ENCODE data around the gene PRKN. TPM values are rescaled to one million over a fixed set of nuclear protein-coding genes. Genes with fewer than 3 reads are reported as not detected.

The PRKN gene
- total and polyA plus RNA-seq, 9 of the 15 experiments (the other 6 are each of a cell fraction or from before 2014, with no cell fraction given): 0.03 to 0.96 (median 0.15) TPM; not detected in 2

DNA sequence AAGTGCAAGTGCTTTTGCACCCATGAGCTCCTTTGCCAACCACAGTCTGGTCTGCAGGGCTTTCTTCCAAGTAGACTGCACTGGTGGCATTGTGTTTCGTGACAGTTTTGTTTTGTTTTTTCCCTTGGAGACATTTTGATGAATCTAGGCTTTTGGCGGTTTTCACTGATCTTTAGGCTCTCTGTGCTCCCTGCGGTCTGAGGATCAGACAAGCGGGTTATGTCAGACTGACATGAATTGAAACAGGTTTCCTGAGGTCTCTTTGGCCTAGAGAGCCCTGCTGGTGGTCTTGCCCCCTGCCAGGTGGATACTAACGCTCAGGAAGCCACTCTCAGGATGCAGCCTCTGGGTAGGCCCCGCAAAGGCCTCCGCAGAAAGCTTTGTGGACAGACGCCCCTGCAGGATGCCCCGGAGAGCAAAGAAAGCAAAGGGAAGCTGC, 898.3 kb downstream of the PRKN start:
- in situ Hi-C loops (cut with MboI): no loop called here
- no peaks in the 10 kb centered on the region for H3K9me3 ChIP-seq (replicated peaks; ENCODE audit: control insufficient read depth, insufficient read depth, low read depth, low read length)
- no peak for FAIRE-seq
- no peak for DNase-seq (ENCODE audit: extremely low read depth in 1 of 4, low spot score in 3 of 4)
- no peak overlapping the region for H3K27ac ChIP-seq (ENCODE audit: extremely low read depth, low read depth, low read length)
- H3K79me2 ChIP-seq (ENCODE audit: control insufficient read depth, insufficient read depth, low read length): no peaks in the 10 kb centered on the region
- ChIA-PET POLR2A (no interaction called here), CTCF (ENCODE audit: low intra/inter-chr PET ratio) (no interaction called here)
- WGBS (ENCODE audit: insufficient coverage, low coverage, missing lambda C conversion rate): 4% methylated on average over 9 of the region's 9 CpGs
- peaks cover 16 to 37% of the 10 kb centered on the region in 2 experiments for H3K27me3 ChIP-seq (ENCODE audit: control insufficient read depth in 2 of 2, insufficient read depth in 2 of 2, low read length in 2 of 2)
- H4K20me1 ChIP-seq (replicated peaks; ENCODE audit: control insufficient read depth, insufficient read depth, low read length): no peaks in the 10 kb centered on the region; the same call in 1 of the 2 replicates
- H2AFZ ChIP-seq (ENCODE audit: low read depth, low read length): no peak overlapping the region
- H3K9me1 ChIP-seq (ENCODE audit: control insufficient read depth, insufficient read depth, low read length): no peaks in the 10 kb centered on the region
- ATAC-seq: no peak
- intact Hi-C loops (cut with micrococcal nuclease): no loop called here
- BruUV-seq (replicated peaks): no TSS peak
- no peaks in the 10 kb centered on the region for H3K4me1 ChIP-seq (replicated peaks in 1 of 2; ENCODE audit: control insufficient read depth in 2 of 2, insufficient read depth in 2 of 2, low read length in 2 of 2)
- no peak overlapping the region for H3K4me2 ChIP-seq (ENCODE audit: insufficient read depth, low read length)
- no peaks in the 10 kb centered on the region for H3K36me3 ChIP-seq (ENCODE audit: control insufficient read depth, insufficient read depth, low read length)
- no peak overlapping the region for H3K4me3 ChIP-seq
- no peak overlapping the region for H3K9ac ChIP-seq (ENCODE audit: insufficient read depth in 1 of 2, low read depth in 2 of 2, low read length in 2 of 2)
- TF ChIP-seq CCNT2 (IDR thresholded peaks at IDR 0.05; ENCODE audit: borderline replicate concordance, extremely low read depth, insufficient read length, low read depth, low read length): no peak
- no peak for TF ChIP-seq ZNF778 (CRISPR knock-in tag; IDR thresholded peaks at IDR 0.05)
- no peak for TF ChIP-seq TEAD1 (CRISPR knock-in tag; IDR thresholded peaks at IDR 0.05)
- TF ChIP-seq EP400 (IDR thresholded peaks at IDR 0.05): no peak
- no peak for TF ChIP-seq FOXA1 (IDR thresholded peaks at IDR 0.05; ENCODE audit: borderline replicate concordance)
- TF ChIP-seq, protein P1, sequence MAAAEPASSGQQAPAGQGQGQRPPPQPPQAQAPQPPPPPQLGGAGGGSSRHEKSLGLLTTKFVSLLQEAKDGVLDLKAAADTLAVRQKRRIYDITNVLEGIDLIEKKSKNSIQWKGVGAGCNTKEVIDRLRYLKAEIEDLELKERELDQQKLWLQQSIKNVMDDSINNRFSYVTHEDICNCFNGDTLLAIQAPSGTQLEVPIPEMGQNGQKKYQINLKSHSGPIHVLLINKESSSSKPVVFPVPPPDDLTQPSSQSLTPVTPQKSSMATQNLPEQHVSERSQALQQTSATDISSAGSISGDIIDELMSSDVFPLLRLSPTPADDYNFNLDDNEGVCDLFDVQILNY (CRISPR knock-in tag; IDR thresholded peaks at IDR 0.05): no peak
- no peak for TF ChIP-seq NRF1 (conservative IDR thresholded peaks at IDR 0.05 in 1 of 2, IDR thresholded peaks at IDR 0.05 in 1 of 2)
- TF ChIP-seq, protein P2, sequence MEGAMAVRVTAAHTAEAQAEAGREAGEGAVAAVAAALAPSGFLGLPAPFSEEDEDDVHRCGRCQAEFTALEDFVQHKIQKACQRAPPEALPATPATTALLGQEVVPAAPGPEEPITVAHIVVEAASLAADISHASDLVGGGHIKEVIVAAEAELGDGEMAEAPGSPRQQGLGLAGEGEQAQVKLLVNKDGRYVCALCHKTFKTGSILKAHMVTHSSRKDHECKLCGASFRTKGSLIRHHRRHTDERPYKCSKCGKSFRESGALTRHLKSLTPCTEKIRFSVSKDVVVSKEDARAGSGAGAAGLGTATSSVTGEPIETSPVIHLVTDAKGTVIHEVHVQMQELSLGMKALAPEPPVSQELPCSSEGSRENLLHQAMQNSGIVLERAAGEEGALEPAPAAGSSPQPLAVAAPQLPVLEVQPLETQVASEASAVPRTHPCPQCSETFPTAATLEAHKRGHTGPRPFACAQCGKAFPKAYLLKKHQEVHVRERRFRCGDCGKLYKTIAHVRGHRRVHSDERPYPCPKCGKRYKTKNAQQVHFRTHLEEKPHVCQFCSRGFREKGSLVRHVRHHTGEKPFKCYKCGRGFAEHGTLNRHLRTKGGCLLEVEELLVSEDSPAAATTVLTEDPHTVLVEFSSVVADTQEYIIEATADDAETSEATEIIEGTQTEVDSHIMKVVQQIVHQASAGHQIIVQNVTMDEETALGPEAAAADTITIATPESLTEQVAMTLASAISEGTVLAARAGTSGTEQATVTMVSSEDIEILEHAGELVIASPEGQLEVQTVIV (CRISPR knock-in tag; IDR thresholded peaks at IDR 0.05; ENCODE audit: borderline replicate concordance): no peak
- TF ChIP-seq, protein P3, sequence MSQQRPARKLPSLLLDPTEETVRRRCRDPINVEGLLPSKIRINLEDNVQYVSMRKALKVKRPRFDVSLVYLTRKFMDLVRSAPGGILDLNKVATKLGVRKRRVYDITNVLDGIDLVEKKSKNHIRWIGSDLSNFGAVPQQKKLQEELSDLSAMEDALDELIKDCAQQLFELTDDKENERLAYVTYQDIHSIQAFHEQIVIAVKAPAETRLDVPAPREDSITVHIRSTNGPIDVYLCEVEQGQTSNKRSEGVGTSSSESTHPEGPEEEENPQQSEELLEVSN (IDR thresholded peaks at IDR 0.05; ENCODE audit: borderline replicate concordance in 1 of 2, extremely low read depth in 1 of 2, insufficient read depth in 1 of 2, insufficient read length in 1 of 2, low read depth in 1 of 2, low read length in 1 of 2, poor library complexity in 1 of 2, severe bottlenecking in 1 of 2): no peak
- TF ChIP-seq SAFB2 (IDR thresholded peaks at IDR 0.05; ENCODE audit: borderline replicate concordance, low read depth, low read length, severe bottlenecking): no peak
- TF ChIP-seq JUNB (CRISPR knock-in tag; conservative IDR thresholded peaks at IDR 0.05): no peak
- no peak for TF ChIP-seq ZNF253 (CRISPR knock-in tag; conservative IDR thresholded peaks at IDR 0.05)
- no peak for TF ChIP-seq ZNF436 (CRISPR knock-in tag; IDR thresholded peaks at IDR 0.05)
- TF ChIP-seq DIDO1 (tag; IDR thresholded peaks at IDR 0.05; ENCODE audit: low read depth): no peak
- TF ChIP-seq, protein P4, sequence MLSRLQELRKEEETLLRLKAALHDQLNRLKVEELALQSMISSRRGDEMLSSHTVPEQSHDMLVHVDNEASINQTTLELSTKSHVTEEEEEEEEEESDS (CRISPR knock-in tag; IDR thresholded peaks at IDR 0.05): no peak
- no peak for TF ChIP-seq ZNF324 (CRISPR knock-in tag; IDR thresholded peaks at IDR 0.05)
- no peak for TF ChIP-seq MEIS2 (IDR thresholded peaks at IDR 0.05; ENCODE audit: partially characterized antibody)
- no peak for TF ChIP-seq NR2C2 (CRISPR knock-in tag; IDR thresholded peaks at IDR 0.05)
- no peak for TF ChIP-seq NR2C2 (tag; IDR thresholded peaks at IDR 0.05)
- no peak for TF ChIP-seq HLTF (IDR thresholded peaks at IDR 0.05)
